ENCODE results near the gene TFEB.

- no peak for TF ChIP-seq POLR2A (IDR thresholded peaks at IDR 0.05)
- no peak for TF ChIP-seq CTCF (IDR thresholded peaks at IDR 0.05)
These were observed 33.3 kb upstream of the TFEB start for GRCh38 chr6:41768545-41769308.
